GM21786 (cell line): ENCODE data around the gene TULP1.
"Not testable (repeated sequence)": the region's sequence is repeated elsewhere in the genome, so short reads cannot be mapped to it uniquely, and the experiment has no call there.

Experiments
- ATAC-seq: cut with Tn5 transposase; IDR thresholded peaks from one replicate; pipeline ENCODE4 v1.9.1; 2021; ENCODE audit not compliant: unreplicated experiment

Gene TULP1

DNA sequence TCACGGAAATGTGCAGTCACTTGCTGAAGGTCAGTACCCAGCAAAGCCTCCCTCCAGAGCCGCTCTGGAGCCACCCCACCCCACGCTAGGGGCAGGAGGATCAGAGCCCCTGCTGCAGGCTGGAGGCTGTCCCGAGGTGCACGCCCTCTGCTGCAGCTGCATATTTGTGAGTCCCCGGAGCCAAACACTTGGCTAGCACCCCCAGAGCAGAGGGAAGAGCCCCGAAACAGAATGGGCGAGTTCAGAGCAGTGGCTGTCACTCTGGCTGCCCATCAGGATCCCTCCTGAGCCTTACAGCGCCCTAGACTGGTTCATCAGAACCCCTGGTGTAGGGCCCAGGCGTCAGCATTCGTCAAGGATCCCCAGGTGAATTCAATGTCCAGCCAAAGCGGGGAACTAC is 9.5 kb upstream of the TULP1 start:
- ATAC-seq, result no peak

DNA sequence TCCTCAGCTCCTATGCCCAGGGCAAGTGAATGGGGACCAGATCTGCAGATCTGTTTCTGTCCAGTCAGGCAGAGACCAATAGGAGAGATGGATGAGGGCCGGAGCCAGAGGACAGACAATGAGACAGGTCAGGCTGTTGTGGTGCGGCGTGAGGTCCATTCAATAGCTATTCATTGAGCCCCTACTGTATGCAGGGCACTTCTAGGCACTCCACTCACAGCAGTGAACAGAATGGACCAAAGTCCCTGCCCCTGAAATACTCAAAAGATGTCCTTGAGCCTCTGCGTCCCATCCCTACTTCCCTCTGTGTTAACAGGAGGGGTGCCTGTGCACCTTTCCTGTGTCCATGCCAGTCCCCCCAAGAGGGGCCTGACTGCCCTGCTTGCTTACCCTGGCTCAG is 8.5 kb upstream of the TULP1 start:
- ATAC-seq, result no peak

DNA sequence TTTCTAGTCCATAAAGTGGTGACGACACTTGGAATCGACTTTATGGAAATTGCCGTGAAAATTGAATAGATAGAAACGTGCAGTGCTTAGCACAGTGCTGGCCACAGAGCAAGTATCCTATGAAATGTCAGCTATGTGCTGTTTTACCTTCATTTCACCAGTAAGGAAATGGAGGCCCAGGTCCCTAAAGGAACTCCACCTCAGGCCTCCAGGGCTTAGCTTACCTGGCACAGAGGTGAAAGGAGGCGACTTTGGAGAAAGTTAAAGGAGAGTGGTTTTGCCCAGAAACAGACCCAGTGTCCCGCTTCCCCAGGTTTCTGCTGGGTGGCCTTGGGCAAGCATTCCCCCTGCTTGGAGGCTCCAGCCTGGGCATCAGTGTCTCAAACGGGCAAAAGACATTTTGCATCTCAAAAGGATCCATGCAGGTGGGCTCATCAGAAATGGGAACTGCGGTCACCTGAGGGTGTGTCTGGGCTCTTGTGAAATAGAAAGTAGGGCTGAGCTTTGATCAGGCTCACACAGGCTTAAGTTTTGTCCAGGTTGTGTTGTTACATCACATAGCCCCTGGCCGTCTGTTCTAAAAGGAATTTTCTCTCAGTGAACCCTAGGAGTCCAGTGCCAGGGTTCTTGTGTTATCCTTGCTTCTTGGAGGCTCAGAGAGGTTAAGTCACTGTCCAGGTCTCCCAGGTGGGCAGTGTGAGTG is 6.8 kb upstream of the TULP1 start:
- ATAC-seq, result no peak

DNA sequence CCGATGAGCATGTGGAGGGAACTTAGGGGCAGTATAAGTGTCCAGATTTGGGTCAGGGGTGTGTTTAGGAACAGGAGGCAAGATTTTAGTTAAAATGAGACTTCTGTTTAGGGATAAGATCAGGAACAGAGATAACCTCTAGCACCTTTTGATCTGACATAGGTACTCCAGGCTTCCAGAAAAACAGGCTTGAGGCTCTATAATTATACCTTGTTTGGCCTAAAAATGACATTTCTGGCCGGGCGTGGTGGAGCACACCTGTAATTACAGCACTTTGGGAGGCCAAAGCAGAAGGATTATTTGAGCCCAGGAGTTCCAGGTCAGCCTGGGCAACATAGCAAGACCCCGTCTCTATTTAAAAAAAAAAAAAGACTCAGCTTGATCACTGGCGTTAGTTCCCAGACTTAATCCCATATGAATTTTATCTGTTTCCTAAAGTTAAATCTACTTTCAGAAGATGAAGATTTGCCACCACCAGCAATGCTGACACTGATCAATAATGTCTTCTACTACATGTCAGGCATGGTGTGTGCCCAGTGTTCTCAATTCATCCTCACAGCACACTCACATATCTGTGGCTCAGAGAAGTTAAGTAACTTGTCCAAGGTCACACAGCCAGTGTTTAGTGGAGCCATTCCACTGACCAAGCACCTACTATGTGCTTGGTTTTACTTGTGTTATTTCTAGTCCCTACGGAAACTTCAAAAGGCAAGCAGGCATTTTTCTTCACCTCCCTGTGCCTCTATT is 6.0 kb upstream of the TULP1 start:
- no peak for ATAC-seq

DNA sequence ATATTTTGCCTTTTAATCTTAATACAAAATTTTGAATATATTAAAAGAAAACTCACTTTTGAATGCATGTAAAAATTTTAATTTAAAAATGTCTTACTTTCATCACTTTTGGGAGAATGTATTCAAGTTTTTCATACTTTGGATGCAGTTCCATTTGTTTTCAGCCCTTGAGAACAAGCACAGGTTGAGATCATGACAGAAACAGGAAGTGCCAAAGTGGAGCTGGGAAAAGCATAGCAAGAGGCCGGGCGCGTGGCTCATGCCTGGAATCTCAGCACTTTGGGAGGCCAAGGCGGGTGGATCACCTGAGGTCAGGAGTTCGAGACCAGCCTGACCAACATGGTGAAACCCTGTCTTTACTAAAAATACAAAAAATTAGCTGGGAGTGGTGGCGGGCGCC is 5.3 kb upstream of the TULP1 start:
- ATAC-seq, result not testable (repeated sequence)

DNA sequence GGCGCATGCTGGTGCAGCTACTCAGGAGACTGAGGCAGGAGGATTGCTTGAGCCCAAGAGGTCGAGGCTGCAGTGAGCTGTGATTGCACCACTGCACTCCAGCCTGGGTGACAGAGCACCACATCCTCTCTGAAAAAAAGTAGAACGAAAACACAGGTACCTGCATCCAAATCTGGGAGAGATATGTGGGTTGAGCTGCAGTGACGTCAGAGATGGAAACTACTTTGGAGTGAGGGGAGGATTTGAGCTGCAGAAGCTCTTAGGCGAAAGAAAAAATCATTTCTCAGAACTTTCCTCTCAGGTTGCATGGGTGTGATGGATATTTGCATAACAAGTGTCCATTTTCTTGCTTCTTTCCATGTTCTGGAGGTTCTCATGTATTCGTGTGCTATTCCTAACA is 4.0 kb upstream of the TULP1 start:
- ATAC-seq, result no peak

DNA sequence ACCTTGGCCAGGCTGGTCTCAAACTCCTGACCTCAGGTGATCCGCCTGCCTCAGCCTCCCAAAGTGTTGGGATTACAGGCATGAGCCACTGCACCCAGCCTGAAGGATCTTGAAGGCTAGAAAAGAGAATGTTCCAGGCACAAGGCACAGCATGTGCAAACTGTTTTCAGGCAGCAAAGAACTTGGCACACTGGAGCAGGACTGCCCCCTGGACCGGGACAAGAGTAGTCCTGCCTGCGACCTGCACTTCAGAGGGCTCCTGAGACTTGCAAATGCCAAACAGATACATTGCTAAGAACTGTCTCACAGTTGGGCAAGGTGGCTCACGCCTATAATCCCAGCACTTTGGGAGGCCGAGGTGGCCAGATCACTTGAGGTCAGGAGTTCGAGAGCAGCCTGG is 3.2 kb upstream of the TULP1 start:
- not testable (repeated sequence) for ATAC-seq

DNA sequence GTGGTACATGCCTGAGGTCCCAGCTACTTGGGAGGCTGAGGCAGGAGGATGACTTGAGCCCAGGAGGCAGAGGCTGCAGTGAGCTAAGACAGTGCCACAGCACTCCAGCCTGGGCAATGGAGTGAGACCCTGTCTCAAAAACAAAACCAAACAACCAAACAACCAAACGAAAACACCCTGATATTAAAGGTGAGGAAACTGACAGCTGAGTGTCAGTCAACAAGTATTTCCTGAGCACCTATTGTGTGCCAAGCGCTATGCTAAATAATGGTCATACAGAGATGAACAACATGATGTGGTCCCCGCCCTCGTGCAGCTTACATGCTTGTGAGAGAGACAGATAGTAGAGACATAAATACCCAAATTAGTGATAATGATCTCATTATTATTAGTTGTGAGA is 1.9 kb upstream of the TULP1 start:
- no peak for ATAC-seq

DNA sequence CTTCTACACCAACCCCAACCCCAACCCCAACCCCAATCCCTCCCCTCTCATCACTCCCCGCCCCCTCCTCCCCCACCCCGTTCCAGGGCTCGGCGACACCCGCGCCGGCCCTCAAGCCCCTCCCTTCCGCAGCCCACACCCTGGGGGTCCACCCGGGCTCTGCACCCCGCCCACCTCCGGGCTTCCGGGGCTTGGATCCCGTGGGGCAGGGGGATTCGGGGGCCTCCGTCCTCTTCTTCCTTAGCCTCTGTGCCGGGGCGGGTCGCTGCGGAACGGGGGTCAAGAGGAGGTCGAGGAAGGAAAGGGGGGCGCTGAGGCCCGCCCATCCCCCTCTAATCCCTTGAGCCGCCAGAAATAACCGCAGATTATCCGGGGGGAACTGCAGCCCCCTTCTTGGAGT is 690 bp downstream of the TULP1 start:
- no peak for ATAC-seq

DNA sequence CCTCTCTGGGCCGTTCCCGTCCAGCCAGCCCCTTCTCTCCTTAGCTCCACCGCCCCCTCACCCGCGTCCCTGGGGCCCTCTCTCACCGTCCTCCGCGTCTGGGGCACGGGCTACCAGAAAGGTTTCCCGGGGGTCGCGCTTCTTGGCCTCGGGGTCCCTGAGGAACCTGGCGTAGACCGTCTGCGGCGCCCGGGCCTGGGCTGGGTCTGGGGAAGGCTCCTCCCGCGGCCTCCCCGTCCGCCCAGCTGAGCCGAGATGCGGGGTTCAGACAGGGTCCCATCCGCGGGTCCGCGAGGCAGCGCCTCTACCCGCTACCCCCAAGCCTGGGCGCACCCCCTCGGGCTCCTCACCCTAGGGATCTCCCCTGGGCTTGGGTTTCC is 1.1 kb downstream of the TULP1 start:
- ATAC-seq, result no peak

DNA sequence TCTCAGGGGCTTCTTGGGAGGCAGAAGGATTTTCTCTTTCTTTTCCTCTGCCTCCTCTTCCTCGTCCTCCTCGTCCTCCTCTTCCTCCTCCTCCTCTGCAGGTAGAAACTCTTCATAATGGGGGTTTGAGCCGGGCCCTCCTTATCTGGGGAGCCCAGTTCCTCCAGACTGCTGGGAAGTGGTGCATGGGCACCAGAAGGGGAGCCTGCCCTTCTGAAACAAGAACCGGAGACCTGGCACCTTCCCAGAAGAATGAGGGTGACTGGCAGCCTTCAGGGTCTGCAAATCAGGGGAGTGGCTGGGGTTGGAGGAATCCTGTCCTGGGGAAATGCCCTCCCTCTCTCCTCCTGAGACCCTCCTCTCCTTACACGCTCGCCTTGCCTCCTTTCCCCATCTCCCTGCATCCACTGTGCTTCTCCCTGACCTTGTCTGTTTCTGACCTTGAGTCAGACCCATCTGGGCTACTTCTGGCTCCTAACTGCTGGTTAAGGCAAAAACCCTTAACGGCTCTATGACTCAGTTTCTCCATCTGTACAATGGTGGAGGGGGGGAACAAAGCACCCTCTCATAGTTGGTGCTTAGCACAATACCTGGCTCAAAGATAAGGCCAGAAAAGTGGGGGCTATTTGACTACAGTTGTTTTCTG is 1.7 kb downstream of the TULP1 start:
- no peak for ATAC-seq

DNA sequence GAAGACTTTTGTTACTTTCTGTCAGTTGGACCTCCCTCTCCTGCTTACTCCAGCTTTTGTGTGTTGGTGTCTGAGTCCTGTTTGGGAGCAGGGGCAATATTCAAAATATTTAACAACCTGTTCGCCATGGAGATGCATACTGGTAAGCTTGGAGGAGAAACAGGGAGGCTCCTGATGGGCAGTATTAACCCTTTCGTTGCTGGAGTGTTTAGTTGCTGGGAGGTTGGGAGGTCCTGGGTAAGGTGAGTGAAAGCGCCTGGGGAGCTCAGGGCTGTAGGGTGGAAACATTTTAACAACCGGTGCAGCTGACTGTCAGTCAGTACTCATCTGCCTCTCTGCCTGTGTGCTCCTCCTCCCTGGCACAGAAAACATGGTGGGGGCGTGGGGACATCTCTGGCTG is 4.2 kb downstream of the TULP1 start:
- ATAC-seq, result no peak

DNA sequence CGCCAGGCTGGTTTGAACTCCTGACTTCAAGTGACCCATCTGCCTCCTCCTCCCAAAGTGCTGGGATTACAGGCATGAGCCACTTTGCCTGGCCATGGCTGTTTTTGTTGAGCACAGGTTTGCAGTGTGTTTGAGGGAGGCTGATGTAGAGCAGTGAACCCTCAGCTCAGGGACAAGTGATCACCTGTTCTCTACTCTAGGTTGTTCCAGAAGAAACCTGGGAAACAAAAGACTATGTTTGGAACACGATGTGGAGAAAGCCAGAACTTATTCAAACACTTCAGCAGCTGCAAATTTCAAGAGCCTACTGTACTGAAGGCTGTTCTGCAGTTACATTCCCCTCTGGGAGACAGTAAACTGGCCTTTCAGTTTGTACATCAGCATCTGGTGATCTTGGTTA is 4.7 kb downstream of the TULP1 start:
- no peak for ATAC-seq

DNA sequence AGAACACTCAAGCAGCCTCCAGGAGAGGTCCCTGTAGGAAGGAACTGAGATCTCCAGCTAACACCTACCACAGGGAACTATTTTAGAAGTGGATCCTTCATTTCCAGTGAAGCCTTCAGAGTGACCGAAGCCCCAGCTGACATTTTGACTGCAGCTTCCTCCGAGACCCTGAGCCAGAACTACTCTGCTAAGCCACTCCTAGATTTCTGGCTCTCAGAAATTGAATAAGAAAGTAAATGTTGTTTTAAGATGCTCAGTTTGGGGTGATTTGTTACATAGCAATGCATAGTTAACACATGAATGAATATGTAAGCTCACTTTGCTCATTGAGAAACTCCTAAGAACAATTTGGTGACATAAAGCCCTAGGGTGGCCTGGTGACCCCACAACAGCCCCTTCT is 5.5 kb downstream of the TULP1 start:
- no peak for ATAC-seq

DNA sequence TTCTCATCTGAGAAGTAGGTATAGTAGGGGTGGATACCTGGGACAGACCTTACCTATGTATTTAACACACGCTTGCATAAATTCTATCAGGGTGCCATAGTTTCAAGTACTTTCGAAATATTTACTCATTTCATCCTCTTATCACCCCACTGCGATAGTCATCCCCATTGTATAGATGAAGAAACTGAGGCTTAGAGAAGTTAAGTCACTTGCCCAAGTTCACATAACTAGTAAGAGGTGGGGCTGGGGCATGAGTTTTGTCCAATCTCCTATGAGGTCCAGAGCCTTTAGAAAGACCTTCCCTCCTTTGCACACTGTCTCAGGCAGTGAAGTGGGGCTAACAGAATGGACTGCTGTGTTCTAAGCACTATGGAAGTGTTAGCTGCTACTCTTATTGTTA is 6.2 kb downstream of the TULP1 start:
- no peak for ATAC-seq

DNA sequence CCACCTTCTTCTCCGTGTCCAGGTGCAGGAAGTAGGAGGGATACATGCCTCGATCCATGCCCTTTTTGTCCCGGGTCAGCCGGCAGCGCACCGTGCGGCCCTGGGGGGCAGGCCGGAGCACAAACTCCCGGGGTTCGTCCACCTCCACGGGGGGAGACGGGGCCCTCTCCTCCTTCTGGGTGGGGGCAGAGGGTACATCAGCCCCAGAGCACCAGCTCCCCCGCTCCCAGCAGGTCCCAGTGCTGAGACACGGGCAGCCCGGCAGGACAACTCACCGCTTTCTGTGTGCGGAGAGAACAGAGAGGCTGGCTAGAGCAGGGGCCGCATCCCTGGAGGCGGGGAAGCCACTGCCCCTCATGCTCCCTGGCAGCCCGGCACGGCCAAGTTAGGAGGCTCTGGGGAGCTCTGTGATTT is 6.7 kb downstream of the TULP1 start:
- ATAC-seq, result no peak

DNA sequence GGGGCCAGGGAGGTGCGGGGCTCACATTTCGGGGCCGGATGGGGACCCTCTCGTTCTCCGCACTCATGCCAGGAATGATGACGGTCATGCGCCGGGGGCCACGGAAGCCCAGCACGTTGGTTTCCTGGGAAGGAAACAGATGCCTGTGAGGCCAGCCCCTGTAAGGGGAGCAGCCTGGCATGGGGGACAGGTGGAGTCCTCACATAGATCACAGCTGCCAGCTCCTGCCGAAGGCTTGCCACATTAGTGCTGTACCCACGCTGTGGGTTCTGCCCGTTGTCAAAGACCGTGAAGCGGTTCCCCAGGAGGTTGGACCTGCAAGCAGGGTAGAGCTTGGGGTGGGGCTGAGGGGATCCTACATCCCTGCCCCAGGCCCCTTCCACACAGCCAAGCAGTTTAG is 9.2 kb downstream of the TULP1 start:
- no peak for ATAC-seq

DNA sequence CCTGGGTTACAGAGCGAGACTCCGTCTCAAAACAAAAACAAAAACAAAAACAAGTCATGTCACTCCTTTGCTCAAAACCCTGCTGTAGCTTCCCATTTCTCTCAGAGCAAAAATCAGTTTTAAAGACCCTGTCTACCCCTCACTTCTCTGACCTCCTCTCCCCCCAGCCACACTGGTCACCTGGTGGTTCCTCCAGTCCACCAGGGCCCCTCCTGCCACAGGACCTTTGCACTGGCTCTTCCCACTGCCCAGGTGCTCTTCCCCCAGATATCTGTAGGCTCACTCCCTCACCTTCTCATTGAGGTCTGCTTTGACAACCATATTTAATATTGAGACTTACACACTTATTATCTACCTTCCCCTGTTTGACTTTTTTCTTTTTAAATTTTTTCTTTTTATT is 10.9 kb downstream of the TULP1 start:
- no peak for ATAC-seq

DNA sequence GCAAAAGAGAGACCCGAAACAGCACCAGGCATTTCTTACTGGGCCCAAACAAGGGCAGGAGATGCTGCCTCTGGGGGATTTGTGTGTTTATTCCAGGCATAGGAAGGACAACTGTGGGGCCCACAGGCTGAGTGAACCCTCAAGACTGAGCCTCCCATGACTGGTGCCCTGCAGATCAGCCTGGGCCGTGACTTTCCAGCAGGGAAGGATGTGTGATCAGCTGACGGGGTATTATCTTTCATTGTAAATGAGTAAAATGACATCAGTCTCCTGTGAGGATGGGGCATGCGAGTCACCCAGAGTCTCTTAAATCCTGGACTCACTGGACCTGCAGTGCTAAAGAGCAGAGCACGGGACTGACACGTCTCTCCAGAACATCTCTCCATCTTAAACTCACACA is 11.9 kb downstream of the TULP1 start:
- ATAC-seq, result no peak

DNA sequence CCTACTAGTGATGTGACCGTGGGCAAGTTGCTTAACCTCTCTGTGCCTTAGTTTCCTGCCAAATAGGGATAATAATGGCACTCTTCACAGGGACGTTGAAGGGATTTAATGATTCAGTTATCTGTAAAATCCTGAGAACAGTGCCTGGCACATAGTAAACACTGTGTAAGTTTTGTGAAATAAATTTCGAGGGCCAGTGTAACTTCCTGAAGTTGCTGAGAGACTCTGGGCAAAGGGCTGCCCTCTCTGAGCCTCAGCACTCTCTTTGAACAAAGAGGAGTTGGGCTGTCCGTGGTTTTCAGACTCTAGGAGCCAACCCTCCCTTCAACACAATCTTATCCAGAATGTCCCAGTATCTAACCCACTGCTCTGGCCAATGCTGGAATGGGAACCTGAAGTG is 13.3 kb downstream of the TULP1 start:
- ATAC-seq, result no peak

DNA sequence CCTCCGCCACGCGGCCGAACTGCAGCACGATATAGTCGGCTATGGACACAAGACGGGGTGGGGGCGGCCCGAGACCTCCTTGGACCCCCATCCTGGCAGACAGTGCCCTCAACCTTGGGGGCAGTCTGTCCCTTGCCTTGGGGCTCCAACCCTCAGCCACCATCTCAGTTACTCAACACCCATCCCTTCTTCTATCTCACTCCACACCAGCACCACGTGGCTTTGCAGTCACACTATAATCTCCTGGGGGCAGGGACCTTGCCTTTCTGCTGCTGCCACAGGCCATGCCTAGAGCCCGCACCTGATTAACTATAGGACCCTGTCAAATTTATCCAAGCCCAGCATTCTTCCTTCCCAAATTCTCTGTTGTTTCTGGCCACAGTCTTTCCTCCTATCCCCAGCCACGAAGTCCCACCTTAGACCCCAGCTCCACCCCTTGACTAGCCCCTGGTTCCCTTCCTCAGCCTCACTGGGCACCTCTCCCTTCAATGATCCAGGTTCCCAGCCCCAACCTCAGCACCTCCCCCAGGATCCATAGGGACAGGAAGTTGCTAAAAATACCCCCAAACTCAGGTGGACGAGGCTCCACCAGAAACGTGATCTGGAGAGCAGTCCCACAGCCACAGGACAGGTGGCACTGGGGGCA is 14.2 kb downstream of the TULP1 start:
- no peak for ATAC-seq
